Activated CD4-positive, alpha-beta T cell treated with anti-CD3 and anti-CD28 coated beads, Interleukin-2, amount 10 ng/mL, durations not matched to agents 7 days and 5 days (primary cell): ENCODE data around the gene THBD. TPM values are rescaled to one million over a fixed set of nuclear protein-coding genes. Genes with fewer than 3 reads are reported as not detected.

Source experiments
- CTCF ChIA-PET: fragments of 350-600 bp; sonication (Branson Sonifier 250); formaldehyde crosslinking; loops from one replicate; lab custom pipeline; 2021; ENCODE audit warnings: antibody characterized with exemption; lab: Charles Lee
- POLR2A ChIA-PET: fragments of 350-600 bp; sonication (Branson Sonifier 250); formaldehyde crosslinking; loops from one replicate; lab custom pipeline; 2021; ENCODE audit warnings: antibody characterized with exemption; lab: Charles Lee
- DNase-seq: peaks from one replicate; pipeline ENCODE4 v3.0.0-alpha.2; 2020
- H3K27ac Mint-ChIP-seq: one replicate; pipeline ENCODE4 v1.8.0; 2021; ENCODE audit warnings: mild to moderate bottlenecking, moderate library complexity, mixed read lengths
- H3K27me3 Mint-ChIP-seq: one replicate; pipeline ENCODE4 v1.8.0; 2021; ENCODE audit warnings: mixed read lengths
- H3K36me3 Mint-ChIP-seq: one replicate; pipeline ENCODE4 v1.8.0; 2021; ENCODE audit warnings: low read depth, mixed read lengths
- H3K4me1 Mint-ChIP-seq: one replicate; pipeline ENCODE4 v1.8.0; 2021; ENCODE audit warnings: mixed read lengths
- H3K4me3 Mint-ChIP-seq: one replicate; pipeline ENCODE4 v1.8.0; 2021; ENCODE audit warnings: mild to moderate bottlenecking, moderate library complexity, mixed read lengths
- H3K9me3 Mint-ChIP-seq: one replicate; pipeline ENCODE4 v1.8.0; 2021; ENCODE audit warnings: mixed read lengths
- total RNA-seq, 2 experiments: library from RNA; stranded (reverse); gene quantifications; one replicate each; pipeline ENCODE4 v1.2.3, GENCODE V29; 2021

Gene THBD
- total RNA-seq, 2 experiments from 2014 or later, result not detected

DNA sequence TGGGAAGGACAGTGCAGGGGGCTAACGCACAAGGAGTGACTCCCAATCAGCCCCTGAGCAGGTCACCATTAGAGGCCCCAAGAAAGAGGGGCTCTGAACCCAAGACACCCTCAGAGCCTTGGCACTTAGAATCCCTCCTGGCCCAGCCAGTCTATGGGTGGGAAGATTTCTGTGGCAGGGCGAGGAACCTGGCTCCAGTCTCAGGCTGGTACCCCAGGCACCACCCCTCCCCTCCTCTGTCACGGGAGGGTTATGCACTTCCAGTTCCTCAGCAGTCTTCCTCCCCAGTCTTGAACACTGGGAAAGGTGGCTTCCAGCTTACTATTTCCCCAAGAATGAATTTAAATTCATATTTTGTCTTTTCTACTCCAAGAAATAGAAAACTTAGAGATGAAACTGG is 42.0 kb downstream of the THBD start:
- Mint-ChIP-seq H3K4me1 (no peaks in the 10 kb centered on the region), H3K27ac (no peak overlapping the region), H3K27me3 (no peaks in the 10 kb centered on the region), H3K9me3 (no peaks in the 10 kb centered on the region), H3K36me3 (no peaks in the 10 kb centered on the region), H3K4me3 (no peak overlapping the region)
- ChIA-PET POLR2A (no interaction called here), CTCF (no interaction called here)
- DNase-seq, result no peak

DNA sequence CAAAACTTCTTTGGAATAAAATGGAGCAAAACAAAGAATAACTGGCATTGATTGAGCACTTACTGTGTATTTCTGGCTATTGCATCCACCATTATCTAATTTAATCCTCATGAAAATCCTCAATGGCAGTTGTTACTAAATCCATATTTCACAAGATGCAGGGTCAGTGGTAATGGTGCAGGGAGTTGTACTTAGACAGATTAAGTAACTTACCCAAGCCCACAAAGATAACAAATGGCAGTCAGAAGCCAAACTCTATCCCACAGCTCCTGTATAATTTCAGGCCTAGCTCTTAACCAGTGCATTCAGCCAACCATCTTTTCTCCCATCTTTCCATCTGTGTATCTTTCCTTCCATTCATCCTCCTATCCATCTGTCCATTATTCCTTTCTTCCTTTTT is 43.7 kb downstream of the THBD start:
- no peaks in the 10 kb centered on the region for H3K27me3 Mint-ChIP-seq
- CTCF ChIA-PET, result no interaction called here

DNA sequence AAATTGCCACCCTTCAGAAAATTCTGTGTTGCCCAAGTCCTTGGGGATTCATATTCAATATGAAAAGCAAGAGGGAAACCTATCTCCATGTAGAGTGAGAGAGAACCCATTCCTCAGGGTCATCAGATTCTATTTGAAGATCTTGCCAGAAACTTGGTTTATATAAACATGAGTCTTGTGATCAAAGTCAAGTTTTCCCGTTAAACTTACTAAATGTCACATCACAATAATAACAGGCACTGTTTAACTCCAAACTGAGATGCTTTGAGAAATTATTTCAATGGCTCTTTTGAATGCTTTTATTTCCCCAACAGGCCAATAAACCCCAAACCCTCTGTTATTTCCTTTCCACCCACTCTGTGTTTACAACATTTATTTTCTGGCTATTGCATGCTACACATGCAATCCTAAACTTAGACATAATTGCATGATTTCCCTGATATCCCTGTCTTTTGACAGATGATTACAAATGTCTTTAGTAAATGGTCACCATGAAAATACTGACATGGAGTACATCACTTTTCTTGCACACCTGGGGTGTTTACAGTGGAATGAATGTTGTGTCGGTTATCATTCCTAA is 45.5 kb downstream of the THBD start:
- Mint-ChIP-seq H3K9me3 (no peaks in the 10 kb centered on the region), H3K27me3 (no peaks in the 10 kb centered on the region), H3K4me1 (no peaks in the 10 kb centered on the region), H3K36me3 (no peaks in the 10 kb centered on the region), H3K27ac (no peak overlapping the region), H3K4me3 (no peak overlapping the region)
- DNase-seq, result no peak
- POLR2A ChIA-PET, result no interaction called here
- CTCF ChIA-PET, result no interaction called here

More for the DNA sequence above, 43.7 kb downstream of the THBD start:
- H3K27ac Mint-ChIP-seq, result no peak overlapping the region
- no peaks in the 10 kb centered on the region for H3K9me3 Mint-ChIP-seq
- POLR2A ChIA-PET, result no interaction called here
- no peaks in the 10 kb centered on the region for H3K36me3 Mint-ChIP-seq
- DNase-seq, result no peak
- H3K4me1 Mint-ChIP-seq, result no peaks in the 10 kb centered on the region
- H3K4me3 Mint-ChIP-seq, result no peak overlapping the region

DNA sequence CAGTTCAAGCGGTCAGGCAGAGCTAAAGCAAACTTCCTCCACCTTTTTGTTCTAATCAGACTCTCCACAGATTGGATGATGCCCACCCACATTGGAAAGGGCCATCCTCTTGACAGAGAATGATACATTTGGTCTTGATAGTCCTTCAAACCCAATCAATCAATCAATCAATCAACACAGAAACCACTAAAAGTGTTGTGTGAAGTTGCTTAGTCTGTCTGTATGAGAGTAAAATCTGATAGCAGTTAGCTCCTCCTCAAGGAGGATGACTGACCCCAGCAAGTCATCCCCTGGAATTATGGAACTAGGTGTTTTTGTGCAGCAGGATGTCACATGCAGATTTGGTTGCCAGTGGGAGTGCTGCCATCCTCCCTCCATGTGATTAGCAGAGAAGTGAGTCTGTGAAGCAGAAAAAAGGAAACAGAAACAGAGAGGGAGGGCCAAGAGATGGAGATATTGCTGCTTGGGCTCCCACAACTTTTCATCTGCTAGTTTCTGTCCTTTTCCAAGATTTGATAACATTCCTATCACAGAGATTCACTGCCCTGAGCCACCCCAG is 46.3 kb downstream of the THBD start:
- no peaks in the 10 kb centered on the region for H3K4me1 Mint-ChIP-seq
- no peaks in the 10 kb centered on the region for H3K9me3 Mint-ChIP-seq
- no peak overlapping the region for H3K4me3 Mint-ChIP-seq
- DNase-seq, result no peak
- ChIA-PET CTCF (interaction anchor here (0.6 kb wide), 1 partner anchor 37 kb away, joined by 3 read pairs; no protein-coding TSS in a partner anchor), POLR2A (no interaction called here)
- no peaks in the 10 kb centered on the region for H3K27me3 Mint-ChIP-seq
- H3K27ac Mint-ChIP-seq, result no peak overlapping the region
- H3K36me3 Mint-ChIP-seq, result no peaks in the 10 kb centered on the region

DNA sequence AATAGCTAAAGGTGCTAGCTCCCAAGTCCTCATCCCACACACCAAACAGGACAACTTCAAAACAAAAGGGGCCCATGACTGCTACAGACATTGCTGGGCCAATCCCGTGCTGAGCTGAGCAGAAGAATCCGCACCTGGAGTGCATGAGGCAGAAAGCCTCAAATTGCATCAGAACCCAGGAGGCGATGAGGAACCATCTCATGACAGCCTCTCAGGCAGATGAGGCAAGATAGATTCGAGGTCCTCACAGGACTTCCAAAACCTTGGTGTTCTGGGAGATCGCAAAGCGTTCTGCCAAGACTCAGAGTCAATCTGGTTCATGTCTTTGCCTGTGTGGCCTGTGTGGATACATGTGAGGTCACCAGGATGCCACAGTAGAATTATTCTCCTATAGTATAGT is 47.2 kb downstream of the THBD start:
- ChIA-PET POLR2A (no interaction called here), CTCF (no interaction called here)
- Mint-ChIP-seq H3K27ac (no peak overlapping the region), H3K4me1 (no peaks in the 10 kb centered on the region), H3K36me3 (no peaks in the 10 kb centered on the region), H3K4me3 (no peak overlapping the region), H3K27me3 (no peaks in the 10 kb centered on the region), H3K9me3 (no peaks in the 10 kb centered on the region)
- DNase-seq, result no peak

DNA sequence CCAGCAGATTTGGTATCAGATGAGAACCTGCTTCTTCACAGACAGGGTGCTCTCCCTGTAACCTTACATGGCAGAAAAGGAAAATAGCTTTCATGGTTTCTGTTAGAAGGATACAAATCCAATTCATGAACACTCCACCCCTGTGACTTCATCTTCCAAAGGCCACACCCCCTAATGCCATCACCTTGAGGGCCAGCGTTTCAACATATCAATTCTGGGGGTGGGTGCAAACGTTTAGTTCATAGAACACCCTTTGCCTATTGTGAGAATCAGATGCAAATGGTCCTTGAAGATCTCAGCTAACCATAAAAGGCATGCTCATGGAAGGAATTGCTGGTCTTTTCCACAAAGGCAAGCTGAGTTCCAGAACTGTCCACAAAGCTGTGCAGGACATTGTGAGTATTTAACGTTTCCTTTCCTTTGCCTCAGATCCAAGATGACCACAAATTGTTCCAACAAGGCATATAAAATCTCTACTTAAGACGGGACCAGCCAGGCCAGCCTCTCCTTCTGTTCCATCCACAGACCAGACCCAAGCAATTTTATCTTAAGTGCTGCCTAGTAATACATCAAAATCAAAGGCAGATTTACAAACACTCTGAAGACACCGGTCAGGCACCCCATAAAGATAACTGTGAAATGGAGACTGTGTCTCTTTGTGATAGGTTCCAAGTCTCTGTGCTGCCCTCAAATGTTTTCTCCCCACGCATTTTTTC is 49.1 kb downstream of the THBD start:
- no peaks in the 10 kb centered on the region for H3K9me3 Mint-ChIP-seq
- ChIA-PET CTCF (no interaction called here), POLR2A (no interaction called here)
- DNase-seq, result no peak
- H3K4me3 Mint-ChIP-seq, result no peak overlapping the region
- no peaks in the 10 kb centered on the region for H3K36me3 Mint-ChIP-seq
- H3K27ac Mint-ChIP-seq, result no peak overlapping the region
- H3K4me1 Mint-ChIP-seq, result no peaks in the 10 kb centered on the region
- peaks cover 2% of the 10 kb centered on the region for H3K27me3 Mint-ChIP-seq

DNA sequence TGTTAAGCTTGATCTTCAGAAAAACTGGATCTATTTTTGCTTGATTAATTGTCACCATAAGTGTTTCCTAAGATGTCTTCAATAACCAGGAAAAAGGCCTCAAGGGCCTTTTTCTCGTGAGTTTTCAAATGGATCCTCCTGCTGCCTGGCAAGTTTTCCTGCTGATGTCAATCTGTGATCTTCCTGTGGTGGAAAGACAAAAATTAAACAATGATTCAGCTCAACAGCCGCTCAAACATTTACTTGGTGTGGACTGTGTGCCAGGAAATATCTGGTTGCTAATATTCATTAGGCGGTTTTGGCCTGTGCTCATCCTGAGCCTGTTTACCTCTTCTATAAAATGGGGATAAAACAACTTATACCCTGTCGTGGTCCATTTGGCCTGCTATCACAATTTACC is 49.7 kb downstream of the THBD start:
- Mint-ChIP-seq H3K27me3 (peaks cover 2% of the 10 kb centered on the region), H3K27ac (no peak overlapping the region), H3K4me1 (no peaks in the 10 kb centered on the region), H3K9me3 (no peaks in the 10 kb centered on the region), H3K36me3 (no peaks in the 10 kb centered on the region), H3K4me3 (no peak overlapping the region)
- CTCF ChIA-PET, result interaction anchor here (0.6 kb wide), 1 partner anchor 170 kb away, joined by 3 read pairs; no protein-coding TSS in a partner anchor
- DNase-seq, result no peak
- POLR2A ChIA-PET, result no interaction called here

DNA sequence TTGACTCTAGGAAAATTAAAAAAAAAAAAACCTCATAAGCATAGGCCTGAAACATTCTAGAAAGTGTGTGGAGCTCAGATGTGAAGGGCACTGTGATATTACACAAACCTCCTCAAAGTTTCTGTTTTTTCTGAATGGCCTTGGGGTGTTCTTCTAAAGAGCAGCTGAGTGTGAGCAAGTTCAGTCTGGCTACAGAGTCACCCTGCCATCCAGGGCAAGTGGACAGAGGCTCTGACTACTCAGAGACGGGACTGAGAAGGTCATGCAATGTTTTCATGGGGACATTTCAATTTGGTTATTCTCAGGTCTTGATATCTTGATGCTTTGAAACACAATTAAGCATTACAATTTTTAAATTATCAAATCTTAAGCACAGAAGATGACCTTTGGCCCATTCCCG is 51.0 kb downstream of the THBD start:
- CTCF ChIA-PET, result no interaction called here
- POLR2A ChIA-PET, result no interaction called here
- H3K36me3 Mint-ChIP-seq, result no peaks in the 10 kb centered on the region
- no peak overlapping the region for H3K4me3 Mint-ChIP-seq
- DNase-seq, result no peak
- no peaks in the 10 kb centered on the region for H3K4me1 Mint-ChIP-seq
- no peak overlapping the region for H3K27ac Mint-ChIP-seq
- no peaks in the 10 kb centered on the region for H3K9me3 Mint-ChIP-seq
- peaks cover 2% of the 10 kb centered on the region for H3K27me3 Mint-ChIP-seq

DNA sequence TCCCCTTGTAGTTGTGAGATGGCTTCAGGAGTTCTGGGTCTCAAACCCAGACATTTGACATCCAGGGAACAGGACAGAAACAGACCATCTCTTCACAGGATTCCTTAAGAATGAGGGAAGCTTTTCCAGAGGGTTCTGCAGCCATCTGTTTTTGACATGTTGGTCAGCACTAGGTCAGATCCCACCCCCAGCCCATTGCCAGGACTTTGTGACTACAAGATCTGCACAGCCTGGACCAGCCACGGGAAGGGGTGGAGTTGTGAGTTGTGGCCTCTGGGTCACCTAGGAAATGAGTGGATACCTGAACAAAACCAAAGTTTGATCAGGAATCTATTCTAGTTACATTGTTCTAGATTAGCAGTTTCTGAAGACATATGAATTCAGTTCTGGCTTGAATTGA is 53.5 kb downstream of the THBD start:
- no peak for DNase-seq
- ChIA-PET POLR2A (no interaction called here), CTCF (no interaction called here)
- Mint-ChIP-seq H3K4me1 (no peaks in the 10 kb centered on the region), H3K27me3 (peaks cover 2% of the 10 kb centered on the region), H3K4me3 (no peak overlapping the region), H3K36me3 (no peaks in the 10 kb centered on the region), H3K27ac (no peak overlapping the region), H3K9me3 (no peaks in the 10 kb centered on the region)

Other genes starting within 250 kb of the THBD start
- not detected for gene SSTR4, start 14.4 kb downstream of the THBD start, total RNA-seq
- gene CD93, start 36.7 kb upstream of the THBD start, total RNA-seq, result 1 to 10 TPM; 1.7 to 1.8 TPM